B cell (primary cell): Measurements from ENCODE around the gene RPL39L.

ENCODE experiments used
- CTCF ChIP-seq: fragments of 200-600 bp; IDR thresholded peaks from one replicate; pipeline ENCODE4 v1.8.0; 2022; ENCODE audit warnings: antibody characterized with exemption, mild to moderate bottlenecking
- EZH2 ChIP-seq: IDR thresholded peaks from 2 replicates; pipeline ENCODE4 v1.6.1; 2012; ENCODE audit warnings: borderline replicate concordance, low read depth, mild to moderate bottlenecking, moderate library complexity, low read length; ENCODE audit not compliant: insufficient read depth, poor library complexity, severe bottlenecking

- TF ChIP-seq CTCF (no peak), EZH2 (no peak)
These were observed 62.2 kb downstream of the RPL39L start for GRCh38 chr3:187077085-187077484.
